Activated CD4-positive, alpha-beta T cell treated with anti-CD3 and anti-CD28 coated beads, Interleukin-2, amount 50 U/mL, for 48 hours (primary cell): ENCODE results near the gene DDX43.
A peak's percentile ranks its signal among the peaks of the same experiment; 100 is the strongest.
"Not testable (repeated sequence)": the region's sequence is repeated elsewhere in the genome, so short reads cannot be mapped to it uniquely, and the experiment has no call there.

Source experiments
- DNase-seq, 2 experiments: peaks; one replicate each; pipeline ENCODE4 v3.0.0-alpha.2; 2020

Gene DDX43

DNA sequence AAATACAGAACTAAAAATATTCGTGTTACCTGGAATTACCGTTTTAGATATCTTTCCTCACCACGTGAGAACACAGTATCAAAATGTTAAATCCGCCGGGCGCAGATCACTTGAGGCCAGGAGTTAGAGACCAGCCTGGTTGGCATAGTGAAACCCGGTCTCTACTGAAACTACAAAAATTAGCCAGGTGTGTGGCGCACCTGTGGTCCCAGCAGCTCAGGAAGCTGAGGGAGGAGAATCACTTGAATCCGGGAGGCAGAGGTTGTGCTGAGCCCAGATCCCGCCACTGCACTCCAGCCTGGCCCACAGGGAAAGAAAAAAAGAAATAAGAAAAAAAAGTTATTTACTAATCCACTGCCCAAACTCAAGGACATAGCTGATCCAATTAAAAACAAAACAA, 4.8 kb upstream of the DDX43 start:
- DNase-seq, result no peak

DNA sequence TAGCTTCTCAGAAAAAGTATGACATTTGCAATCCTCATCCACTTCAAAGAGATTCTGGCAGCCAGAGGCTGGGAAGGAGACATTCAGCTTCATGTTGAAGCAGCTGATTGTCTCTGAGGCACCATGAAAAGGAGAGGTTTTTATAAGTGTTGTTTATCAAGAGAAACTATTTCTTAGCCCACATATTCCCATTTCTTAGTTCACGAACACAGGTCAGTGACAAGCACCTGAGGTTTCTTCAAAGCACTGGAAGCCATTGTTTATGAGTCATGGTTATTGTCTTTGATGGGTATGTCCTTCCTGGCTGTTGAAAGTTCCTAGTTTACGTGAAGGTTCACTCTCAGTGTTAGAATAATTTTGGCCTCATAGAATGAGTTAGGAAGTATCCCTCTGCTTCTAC, 3.0 kb upstream of the DDX43 start:
- no peak for DNase-seq

- DNase-seq, result not testable (repeated sequence)
Measured at GRCh38 chr6:73392188-73392587, 2.4 kb upstream of the DDX43 start.

GRCh38 chr6:73393278-73393677, 1.4 kb upstream of the DDX43 start:
- DNase-seq, result no peak

DNA sequence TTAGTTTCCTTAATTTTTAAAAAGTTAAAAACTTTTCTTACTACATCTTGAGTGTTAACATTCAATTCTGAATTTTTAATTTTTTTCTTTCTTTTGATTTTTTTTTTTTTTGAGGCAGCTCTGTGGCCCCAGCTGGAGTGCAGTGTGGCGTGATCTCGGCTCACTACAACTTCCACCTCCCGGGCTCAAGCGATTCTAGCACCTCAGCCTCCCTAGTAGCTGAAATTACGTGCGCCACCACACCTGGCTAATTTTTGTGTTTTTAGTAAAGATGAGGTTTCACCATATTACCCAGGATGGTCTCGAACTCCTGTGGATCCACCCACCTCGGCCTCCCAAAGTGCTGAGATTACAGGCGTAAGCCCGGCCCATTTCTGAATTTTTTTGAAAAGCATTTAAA, 1.2 kb downstream of the DDX43 start:
- no peak for DNase-seq

GRCh38 chr6:73400656-73401055, 6.0 kb downstream of the DDX43 start:
- no peak for DNase-seq

GRCh38 chr6:73409395-73409794, 14.8 kb downstream of the DDX43 start:
- no peak for DNase-seq

DNA sequence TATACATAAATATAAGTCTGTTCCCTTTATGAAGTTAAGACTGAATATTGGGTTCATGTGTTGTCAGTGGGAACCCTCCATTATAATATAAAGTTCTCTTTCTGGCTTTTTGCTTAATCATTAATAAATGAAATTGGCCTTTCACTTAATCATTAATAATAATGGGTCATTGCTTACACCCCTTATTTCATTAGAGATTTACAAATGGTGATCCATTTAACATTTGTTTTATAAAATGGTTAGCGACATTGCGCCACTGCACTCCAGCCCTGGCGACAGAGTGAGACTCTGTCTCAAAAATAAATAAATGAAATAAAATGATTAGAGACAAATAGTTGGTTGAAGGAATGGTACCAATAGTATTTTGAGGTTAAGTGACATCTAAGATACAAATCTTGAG, 18.5 kb downstream of the DDX43 start:
- DNase-seq, result no peak

GRCh38 chr6:73418081-73418741, 23.6 kb downstream of the DDX43 start:
- DNase-seq, result no peak

DNA sequence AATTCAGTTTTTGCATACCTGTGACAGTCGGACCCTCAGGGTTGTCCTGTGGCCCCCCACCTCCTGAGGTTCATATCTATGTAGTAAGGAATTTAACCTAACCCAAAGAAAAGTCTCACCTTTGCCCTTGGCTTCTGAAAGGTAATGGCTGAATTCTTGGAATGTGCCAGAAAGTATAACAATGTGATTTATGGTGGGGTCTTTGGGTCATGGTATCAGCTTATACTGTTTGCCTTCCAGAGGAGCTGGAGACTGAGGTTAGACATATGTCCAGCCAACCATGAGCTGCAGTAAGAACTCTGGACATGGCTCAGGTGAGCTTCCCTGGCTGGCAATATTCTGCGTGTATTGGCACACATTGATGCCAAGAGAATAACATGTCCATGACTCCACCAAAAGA, 26.9 kb downstream of the DDX43 start:
- no peak for DNase-seq

DNA sequence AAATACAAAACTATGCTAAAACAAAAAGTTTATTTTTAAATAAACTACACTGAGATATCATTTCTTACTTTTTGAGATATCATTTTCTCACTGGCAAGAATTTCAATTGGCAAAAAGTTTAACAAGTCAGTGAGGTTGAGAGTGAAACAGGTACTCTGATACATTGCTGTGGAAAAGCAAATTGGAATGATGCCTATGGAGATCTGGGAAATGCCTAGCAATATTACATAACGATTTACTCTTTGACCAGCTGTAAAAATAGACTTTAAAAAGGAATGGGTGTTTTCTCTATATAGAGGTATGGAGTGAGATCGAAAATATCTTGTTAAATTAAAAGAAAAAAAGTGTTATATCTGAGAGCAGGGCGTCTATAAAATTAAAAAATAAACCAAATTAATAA, 40.6 kb downstream of the DDX43 start:
- DNase-seq, result no peak

GRCh38 chr6:73443555-73443954, 48.9 kb downstream of the DDX43 start:
- no peak for DNase-seq

- peak; percentile 49 to 60 for DNase-seq
Measured at GRCh38 chr6:73451223-73452106, 56.8 kb downstream of the DDX43 start.

DNA sequence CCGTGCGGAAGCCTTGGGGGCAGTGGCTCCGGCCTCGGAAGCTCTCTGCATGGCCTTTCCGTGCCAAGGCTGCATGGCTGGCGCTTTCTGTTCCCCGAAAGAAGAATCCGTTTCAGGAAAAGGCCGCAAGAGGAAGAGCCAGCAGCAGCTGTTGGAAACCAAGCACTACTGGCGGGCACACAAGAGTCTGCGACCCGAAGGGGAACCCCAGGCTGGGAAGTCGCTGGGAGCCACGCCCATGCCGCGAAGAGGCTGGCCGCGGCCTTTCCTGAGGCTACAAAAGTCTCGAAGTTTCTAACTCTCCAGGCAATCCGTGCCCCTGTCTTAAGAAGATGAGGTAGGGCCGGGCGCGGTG, 57.5 kb downstream of the DDX43 start, which contains the start of gene CGAS:
TSS of gene CGAS (minus strand) at position 191 of the 355 bp plus-strand sequence. CDS start at position 75, 116 bp downstream.
- peak; percentile 84 to 89 for DNase-seq

DNA sequence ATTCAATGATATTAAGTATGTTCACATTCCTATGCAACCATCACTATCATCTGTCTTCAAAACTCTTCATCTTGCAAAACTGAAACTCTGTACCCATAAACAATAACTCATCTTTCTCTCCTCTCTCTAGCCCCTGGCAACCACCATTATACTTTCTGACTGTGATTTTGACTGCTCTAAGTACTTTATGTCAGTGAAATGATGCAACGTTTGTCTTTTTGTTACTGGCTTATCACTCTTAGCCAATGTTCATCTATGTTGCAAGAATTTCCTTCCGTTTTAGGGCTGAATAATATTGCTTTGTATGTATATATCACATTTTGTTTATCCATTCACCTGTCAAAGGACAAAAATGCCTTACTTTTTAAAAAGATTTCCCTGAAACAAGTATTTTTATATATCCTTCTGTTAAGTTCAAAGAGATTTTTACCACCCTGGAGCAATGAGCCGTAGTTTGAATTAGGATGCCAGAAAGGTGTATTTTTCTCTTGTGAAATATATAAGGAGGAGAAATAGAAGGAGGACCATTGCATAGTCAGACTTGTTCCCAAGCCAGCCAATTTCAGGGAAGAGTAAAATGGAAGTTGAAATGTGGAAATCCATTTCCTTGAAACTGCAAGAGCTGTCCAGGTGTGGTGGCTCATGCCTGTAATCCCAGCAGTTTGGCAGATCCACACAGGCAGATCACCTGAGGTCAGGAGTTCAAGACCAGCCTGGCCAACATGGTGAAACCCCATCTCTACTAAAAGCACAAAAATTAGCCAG, 61.4 kb downstream of the DDX43 start:
- no peak for DNase-seq

DNA sequence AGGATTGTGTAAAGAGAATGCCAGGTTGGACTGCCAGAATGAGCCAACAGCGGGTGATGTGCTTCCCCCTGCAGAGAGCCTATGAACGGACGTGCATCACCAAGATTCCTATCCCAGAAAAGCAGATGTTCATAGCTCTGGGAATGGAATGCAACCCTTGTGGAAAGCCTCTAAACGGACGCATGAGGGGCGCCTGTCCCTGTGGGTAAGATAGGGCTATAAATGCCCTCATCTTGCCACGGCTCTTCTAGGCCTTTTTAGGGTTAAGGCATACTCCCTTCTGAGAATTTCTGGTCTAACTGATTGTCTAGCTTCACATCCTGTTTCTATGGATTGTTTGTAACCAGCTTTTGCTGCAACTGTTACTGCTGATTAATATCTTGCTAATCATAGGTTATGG, 64.8 kb downstream of the DDX43 start:
- DNase-seq, result not testable (repeated sequence)

- DNase-seq, result no peak
Measured at GRCh38 chr6:73460056-73460455, 65.4 kb downstream of the DDX43 start.

DNA sequence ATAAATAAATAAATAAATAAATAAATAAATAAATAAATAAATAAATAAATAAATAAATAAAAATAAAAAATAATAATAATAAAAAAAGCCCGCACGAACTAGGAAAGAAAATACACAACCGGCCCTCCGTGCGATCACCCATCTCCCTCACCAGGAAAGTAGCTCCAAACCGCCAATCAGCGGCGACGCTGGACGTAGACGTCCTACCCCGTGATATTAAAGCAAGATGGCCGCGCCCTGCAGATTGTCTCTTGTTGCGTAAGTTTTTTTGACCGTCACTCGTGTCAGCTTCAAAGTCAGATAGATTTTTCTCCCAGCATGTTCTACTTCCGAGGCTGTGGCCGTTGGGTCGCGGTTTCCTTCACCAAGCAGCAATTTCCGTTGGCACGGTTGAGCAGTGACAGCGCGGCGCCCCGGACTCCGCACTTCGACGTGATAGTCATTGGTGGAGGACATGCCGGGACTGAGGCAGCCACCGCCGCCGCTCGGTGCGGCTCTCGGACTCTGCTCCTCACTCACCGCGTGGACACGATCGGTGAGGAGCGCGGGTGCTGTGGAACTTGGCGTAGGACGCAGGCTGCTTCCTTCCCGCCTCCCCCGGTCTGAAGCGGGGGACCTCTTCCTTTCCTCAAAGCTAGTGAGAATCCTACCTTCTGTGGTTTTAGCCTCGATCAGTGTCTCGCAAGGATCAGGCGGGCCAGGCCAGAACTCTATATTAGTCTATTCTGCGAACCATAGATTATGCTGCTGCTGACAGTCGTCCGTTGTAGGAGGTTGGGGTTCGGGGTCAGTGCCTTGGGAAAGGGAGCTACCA, 67.1 kb downstream of the DDX43 start, which contains the start of gene MTO1:
TSS of gene MTO1 (plus strand) at position 201 of the 814 bp plus-strand sequence. CDS start at position 319, 118 bp downstream.
- DNase-seq, result peak; percentile 82 to 86
